WERI-Rb-1 (cell line): ENCODE measurements around the gene C4orf46.

ENCODE experiments used
- DNase-seq: peaks from one replicate; pipeline ENCODE4 v3.0.0-alpha.2; 2020
- H3K27ac ChIP-seq: fragments of 250-450 bp; sonication (Bioruptor Pico); 2 replicates; pipeline ENCODE4 v1.5.1; 2020; ENCODE audit warnings: mild to moderate bottlenecking, moderate library complexity
- H3K27me3 ChIP-seq: fragments of 250-450 bp; sonication (Bioruptor Pico); 2 replicates; pipeline ENCODE4 v1.5.1; 2021; ENCODE audit warnings: mild to moderate bottlenecking, low read depth, moderate library complexity; ENCODE audit not compliant: insufficient read depth, severe bottlenecking
- H3K36me3 ChIP-seq: fragments of 250-450 bp; sonication (Bioruptor Pico); 2 replicates; pipeline ENCODE4 v1.5.1; 2020; ENCODE audit warnings: mild to moderate bottlenecking, moderate library complexity
- H3K4me3 ChIP-seq: 2 replicates; pipeline ENCODE4 v1.5.1; 2011; ENCODE audit warnings: low read depth, mild to moderate bottlenecking, control low read depth, low read length
- H3K9me3 ChIP-seq: fragments of 250-450 bp; sonication (Bioruptor Pico); 2 replicates; pipeline ENCODE4 v1.5.1; 2021; ENCODE audit warnings: mild to moderate bottlenecking, moderate library complexity; ENCODE audit not compliant: severe bottlenecking
- CTCF ChIP-seq: IDR thresholded peaks from 2 replicates; pipeline ENCODE4 v1.5.1; 2011; ENCODE audit warnings: low read depth, mild to moderate bottlenecking, control low read depth, inconsistent platforms, low read length

Gene C4orf46

GRCh38 chr4:158688813-158689212, 17.1 kb upstream of the C4orf46 start:
- TF ChIP-seq CTCF, result no peak
- H3K36me3 ChIP-seq, result 0 out of 2 replicates have a peak, but pooled peaks cover 4% of the 10 kb centered on the region
- no peaks in the 10 kb centered on the region for H3K27me3 ChIP-seq
- H3K9me3 ChIP-seq, result no peaks in the 10 kb centered on the region
- H3K4me3 ChIP-seq, result no peak overlapping the region
- no peak for DNase-seq
- H3K27ac ChIP-seq, result no peak overlapping the region

- Histone ChIP-seq H3K36me3 (no peaks in the 10 kb centered on the region), H3K27me3 (no peaks in the 10 kb centered on the region), H3K4me3 (no peak overlapping the region), H3K27ac (no peak overlapping the region), H3K9me3 (no peaks in the 10 kb centered on the region)
- TF ChIP-seq CTCF, result no peak
- no peak for DNase-seq
Measured at GRCh38 chr4:158682066-158682465, 10.4 kb upstream of the C4orf46 start.

GRCh38 chr4:158681629-158682028, 9.9 kb upstream of the C4orf46 start:
- no peaks in the 10 kb centered on the region for H3K36me3 ChIP-seq
- DNase-seq, result no peak
- no peak for TF ChIP-seq CTCF

GRCh38 chr4:158678767-158679166, 7.1 kb upstream of the C4orf46 start:
- no peak for DNase-seq
- H3K36me3 ChIP-seq, result no peaks in the 10 kb centered on the region
- TF ChIP-seq CTCF, result no peak
- no peaks in the 10 kb centered on the region for H3K27me3 ChIP-seq
- no peak overlapping the region for H3K27ac ChIP-seq
- H3K9me3 ChIP-seq, result no peaks in the 10 kb centered on the region
- H3K4me3 ChIP-seq, result no peak overlapping the region

More at GRCh38 chr4:158681629-158682028, 9.9 kb upstream of the C4orf46 start:
- Histone ChIP-seq H3K4me3 (no peak overlapping the region), H3K9me3 (no peaks in the 10 kb centered on the region), H3K27me3 (no peaks in the 10 kb centered on the region), H3K27ac (no peak overlapping the region)

- Histone ChIP-seq H3K4me3 (no peak overlapping the region), H3K27ac (no peak overlapping the region), H3K9me3 (no peaks in the 10 kb centered on the region), H3K27me3 (no peaks in the 10 kb centered on the region), H3K36me3 (peaks cover 6% of the 10 kb centered on the region)
- no peak for TF ChIP-seq CTCF
- DNase-seq, result no peak
Measured at GRCh38 chr4:158676076-158676475, 4.4 kb upstream of the C4orf46 start.

GRCh38 chr4:158673633-158674032, 1.9 kb upstream of the C4orf46 start:
- H3K4me3 ChIP-seq, result no peak overlapping the region
- H3K9me3 ChIP-seq, result no peaks in the 10 kb centered on the region
- no peak for DNase-seq
- TF ChIP-seq CTCF, result no peak
- H3K27me3 ChIP-seq, result no peaks in the 10 kb centered on the region
- no peak overlapping the region for H3K27ac ChIP-seq
- H3K36me3 ChIP-seq, result peaks cover 15% of the 10 kb centered on the region
